Osteocyte (in vitro differentiated cells): ENCODE results near the gene KCNJ1. TPM values are rescaled to one million over a fixed set of nuclear protein-coding genes. Genes with fewer than 3 reads are reported as not detected.
A peak's percentile ranks its signal among the peaks of the same experiment; 100 is the strongest.

Experiments
- DNase-seq: peaks from one replicate; pipeline ENCODE4 v3.0.0; 2021; ENCODE audit warnings: mixed read lengths; ENCODE audit not compliant: unreplicated experiment; ENCODE audit errors: extremely low spot score
- H3K27ac Mint-ChIP-seq: one replicate; pipeline ENCODE4 v1.8.0; 2021; ENCODE audit warnings: mild to moderate bottlenecking, mixed read lengths; ENCODE audit not compliant: unreplicated experiment
- H3K27me3 Mint-ChIP-seq: one replicate; pipeline ENCODE4 v1.8.0; 2021; ENCODE audit warnings: mixed read lengths; ENCODE audit not compliant: unreplicated experiment
- H3K36me3 Mint-ChIP-seq: one replicate; pipeline ENCODE4 v1.8.0; 2021; ENCODE audit warnings: mixed read lengths; ENCODE audit not compliant: unreplicated experiment
- H3K4me1 Mint-ChIP-seq: one replicate; pipeline ENCODE4 v1.8.0; 2021; ENCODE audit warnings: mixed read lengths; ENCODE audit not compliant: unreplicated experiment
- H3K4me3 Mint-ChIP-seq: one replicate; pipeline ENCODE4 v1.8.0; 2021; ENCODE audit warnings: mild to moderate bottlenecking, moderate library complexity, mixed read lengths; ENCODE audit not compliant: unreplicated experiment
- H3K9me3 Mint-ChIP-seq: one replicate; pipeline ENCODE4 v1.8.0; 2021; ENCODE audit warnings: mixed read lengths; ENCODE audit not compliant: unreplicated experiment
- CTCF ChIP-seq: fragments of 200-600 bp; sonication (generic); IDR thresholded peaks from 2 replicates; pipeline ENCODE4 v1.5.0; 2021; ENCODE audit warnings: antibody characterized with exemption, mild to moderate bottlenecking, moderate library complexity
- total RNA-seq: library from RNA; stranded (reverse); gene quantifications from 2 replicates; pipeline ENCODE4 v1.2.1, GENCODE V29; 2021

The KCNJ1 gene
- total RNA-seq, 1 donor from 2014 or later: not detected

- H3K36me3 Mint-ChIP-seq: no peaks in the 10 kb centered on the region
- H3K9me3 Mint-ChIP-seq: no peaks in the 10 kb centered on the region
Observed at GRCh38 chr11:128868841-128869671, 2.0 kb upstream of the KCNJ1 start.

GRCh38 chr11:128865490-128865889 is 1.6 kb downstream of the KCNJ1 start:
- H3K4me1 Mint-ChIP-seq: peaks cover 28% of the 10 kb centered on the region
- no peaks in the 10 kb centered on the region for H3K27me3 Mint-ChIP-seq
- H3K36me3 Mint-ChIP-seq: no peaks in the 10 kb centered on the region
- TF ChIP-seq CTCF: no peak
- no peak for DNase-seq
- no peak overlapping the region for H3K27ac Mint-ChIP-seq
- no peaks in the 10 kb centered on the region for H3K9me3 Mint-ChIP-seq
- no peak overlapping the region for H3K4me3 Mint-ChIP-seq

More at GRCh38 chr11:128868841-128869671, 2.0 kb upstream of the KCNJ1 start:
- Mint-ChIP-seq H3K27ac (no peak overlapping the region), H3K27me3 (peaks cover 28% of the 10 kb centered on the region), H3K4me1 (peaks cover 4% of the 10 kb centered on the region), H3K4me3 (no peak overlapping the region)
- no peak for DNase-seq
- TF ChIP-seq CTCF: no peak

GRCh38 chr11:128862908-128863660 is 4.0 kb downstream of the KCNJ1 start:
- no peaks in the 10 kb centered on the region for H3K9me3 Mint-ChIP-seq
- peak overlapping the region; percentile 8 for H3K27ac Mint-ChIP-seq
- TF ChIP-seq CTCF: no peak
- H3K36me3 Mint-ChIP-seq: no peaks in the 10 kb centered on the region
- no peak for DNase-seq
- H3K4me1 Mint-ChIP-seq: peaks cover 34% of the 10 kb centered on the region
- H3K27me3 Mint-ChIP-seq: peaks cover 2% of the 10 kb centered on the region
- H3K4me3 Mint-ChIP-seq: no peak overlapping the region

GRCh38 chr11:128862406-128862805 is 4.7 kb downstream of the KCNJ1 start:
- H3K4me3 Mint-ChIP-seq: no peak overlapping the region
- H3K9me3 Mint-ChIP-seq: no peaks in the 10 kb centered on the region
- peaks cover 34% of the 10 kb centered on the region for H3K4me1 Mint-ChIP-seq
- H3K27me3 Mint-ChIP-seq: peaks cover 3% of the 10 kb centered on the region
- no peaks in the 10 kb centered on the region for H3K36me3 Mint-ChIP-seq
- DNase-seq: no peak
- TF ChIP-seq CTCF: no peak
- H3K27ac Mint-ChIP-seq: no peak overlapping the region
